GM12873 (cell line): ENCODE results near the gene ELMO3.

ENCODE experiments used
- CTCF ChIP-seq: IDR thresholded peaks from 2 replicates; pipeline ENCODE4 v1.5.1; 2012; ENCODE audit warnings: low read depth, mild to moderate bottlenecking, moderate library complexity, low read length, control low read depth; ENCODE audit not compliant: insufficient read depth; ENCODE audit errors: missing control alignments

ELMO3 gene

GRCh38 chr16:67173808-67174705 is 24.9 kb upstream of the ELMO3 start:
- TF ChIP-seq CTCF = peak; percentile 29

GRCh38 chr16:67174706-67175231 is 24.2 kb upstream of the ELMO3 start:
- TF ChIP-seq CTCF = no peak

- TF ChIP-seq CTCF = no peak
Measured at GRCh38 chr16:67176662-67177061, 22.3 kb upstream of the ELMO3 start.

GRCh38 chr16:67177743-67178699 is 20.9 kb upstream of the ELMO3 start:
- TF ChIP-seq CTCF = no peak

- TF ChIP-seq CTCF = peak; percentile 33
Measured at GRCh38 chr16:67179421-67180080, 19.4 kb upstream of the ELMO3 start.

GRCh38 chr16:67180166-67180565 is 18.8 kb upstream of the ELMO3 start:
- TF ChIP-seq CTCF = no peak
